H9 (cell line): ENCODE data around the gene COL27A1. TPM values are rescaled to one million over a fixed set of nuclear protein-coding genes. Genes with fewer than 3 reads are reported as not detected.

Experiments
- DNase-seq: peaks from one replicate; pipeline ENCODE4 v3.0.0-alpha.2; 2017
- H2AFZ ChIP-seq: one replicate; pipeline ENCODE4 v1.6.1; 2013; ENCODE audit warnings: mild to moderate bottlenecking, low read length, control low read depth, moderate library complexity
- H2AK5ac ChIP-seq: 2 replicates; pipeline ENCODE4 v1.6.1; 2013; ENCODE audit warnings: low read length, control low read depth, mixed read lengths; ENCODE audit not compliant: insufficient read length
- H2BK120ac ChIP-seq: one replicate; pipeline ENCODE4 v1.6.1; 2013; ENCODE audit warnings: low read depth, mild to moderate bottlenecking, low read length, control low read depth, inconsistent platforms; ENCODE audit not compliant: poor library complexity, severe bottlenecking
- H2BK12ac ChIP-seq: 2 replicates; pipeline ENCODE4 v1.6.1; 2013; ENCODE audit warnings: low read length, control low read depth, mixed read lengths, low read depth; ENCODE audit not compliant: insufficient read length
- H2BK15ac ChIP-seq: 2 replicates; pipeline ENCODE4 v1.6.1; 2013; ENCODE audit warnings: low read depth, low read length, control low read depth
- H2BK20ac ChIP-seq: one replicate; pipeline ENCODE4 v1.6.1; 2013; ENCODE audit warnings: low read depth, mild to moderate bottlenecking, low read length, control low read depth, inconsistent platforms; ENCODE audit not compliant: poor library complexity, severe bottlenecking
- H2BK5ac ChIP-seq: 2 replicates; pipeline ENCODE4 v1.6.1; 2013; ENCODE audit warnings: low read length, control low read depth, mixed read lengths; ENCODE audit not compliant: insufficient read length
- H3K14ac ChIP-seq: 2 replicates; pipeline ENCODE4 v1.6.1; 2013; ENCODE audit warnings: low read length, control low read depth; ENCODE audit not compliant: insufficient read depth
- H3K18ac ChIP-seq: 2 replicates; pipeline ENCODE4 v1.6.1; 2013; ENCODE audit warnings: low read depth, mild to moderate bottlenecking, mixed read lengths, low read length, control low read depth; ENCODE audit not compliant: insufficient read length
- H3K23ac ChIP-seq: 2 replicates; pipeline ENCODE4 v1.6.1; 2013; ENCODE audit warnings: low read length, control low read depth, mixed read lengths, low read depth; ENCODE audit not compliant: insufficient read length
- H3K23me2 ChIP-seq: 2 replicates; pipeline ENCODE4 v1.6.1; 2013; ENCODE audit warnings: low read depth, mild to moderate bottlenecking, mixed read lengths, low read length, control low read depth; ENCODE audit not compliant: insufficient read length, poor library complexity, severe bottlenecking
- H3K27ac ChIP-seq: 2 replicates; pipeline ENCODE4 v1.5.1; 2013; ENCODE audit warnings: low read length, control low read depth, mixed read lengths, low read depth; ENCODE audit not compliant: insufficient read length
- H3K27me3 ChIP-seq: 2 replicates; pipeline ENCODE4 v1.6.1; 2013; ENCODE audit warnings: low read length, control low read depth, inconsistent platforms; ENCODE audit not compliant: insufficient read depth
- H3K4ac ChIP-seq: 2 replicates; pipeline ENCODE4 v1.6.1; 2013; ENCODE audit warnings: low read depth, mild to moderate bottlenecking, control low read depth, inconsistent platforms, low read length, moderate library complexity
- H3K4me1 ChIP-seq: 2 replicates; pipeline ENCODE4 v1.6.1; 2013; ENCODE audit warnings: low read length, control low read depth, inconsistent platforms; ENCODE audit not compliant: insufficient read depth
- H3K4me2 ChIP-seq: 2 replicates; pipeline ENCODE4 v1.6.1; 2013; ENCODE audit warnings: low read length, control low read depth, mixed read lengths; ENCODE audit not compliant: insufficient read length, insufficient read depth
- H3K56ac ChIP-seq: 2 replicates; pipeline ENCODE4 v1.6.1; 2013; ENCODE audit warnings: low read depth, mild to moderate bottlenecking, mixed read lengths, low read length, control low read depth; ENCODE audit not compliant: insufficient read length
- H3K79me1 ChIP-seq: 2 replicates; pipeline ENCODE4 v1.6.1; 2013; ENCODE audit warnings: low read depth, mild to moderate bottlenecking, moderate library complexity, low read length, control low read depth, inconsistent platforms; ENCODE audit not compliant: insufficient read depth, poor library complexity, severe bottlenecking
- H3K79me2 ChIP-seq: 2 replicates; pipeline ENCODE4 v1.6.1; 2013; ENCODE audit warnings: low read length, control low read depth, inconsistent platforms; ENCODE audit not compliant: insufficient read depth
- H3K9ac ChIP-seq: 2 replicates; pipeline ENCODE4 v1.6.1; 2013; ENCODE audit warnings: low read length, control low read depth, mixed read lengths; ENCODE audit not compliant: insufficient read length; ENCODE audit errors: extremely low read depth
- H3K9me3 ChIP-seq: one replicate; pipeline ENCODE4 v1.6.1; 2013; ENCODE audit warnings: low read depth, low read length, inconsistent platforms; ENCODE audit not compliant: control insufficient read depth
- H3T11ph ChIP-seq: one replicate; pipeline ENCODE4 v1.6.1; 2013; ENCODE audit warnings: mild to moderate bottlenecking, low read length, control low read depth, inconsistent platforms
- H4K20me1 ChIP-seq: one replicate; pipeline ENCODE4 v1.6.1; 2013; ENCODE audit not compliant: control insufficient read depth, insufficient read length, insufficient read depth
- H4K5ac ChIP-seq: 2 replicates; pipeline ENCODE4 v1.6.1; 2013; ENCODE audit warnings: low read depth, mild to moderate bottlenecking, mixed read lengths, low read length, control low read depth; ENCODE audit not compliant: insufficient read length
- H4K8ac ChIP-seq: replicated peaks from 2 replicates; pipeline ENCODE4 v1.6.1; 2013; ENCODE audit warnings: low read length, control low read depth, mixed read lengths, low read depth; ENCODE audit not compliant: insufficient read length
- H4K91ac ChIP-seq: 2 replicates; pipeline ENCODE4 v1.6.1; 2013; ENCODE audit warnings: low read depth, mild to moderate bottlenecking, moderate library complexity, mixed read lengths, low read length, control low read depth; ENCODE audit not compliant: insufficient read length
- H3K27ac Mint-ChIP-seq, 3 experiments: 2 replicates in 2 of 3; 3 replicates in 1 of 3; pipeline ENCODE4 v1.8.0; 2020 to 2021; ENCODE audit warnings: mixed read lengths in 3 of 3, mild to moderate bottlenecking in 1 of 3, moderate library complexity in 1 of 3
- H3K27me3 Mint-ChIP-seq: 2 replicates; pipeline ENCODE4 v1.8.0; 2021; ENCODE audit warnings: low read depth, mild to moderate bottlenecking, moderate library complexity, mixed read lengths
- H3K36me3 Mint-ChIP-seq, 3 experiments: 2 replicates in 2 of 3; 3 replicates in 1 of 3; pipeline ENCODE4 v1.8.0; 2020 to 2021; ENCODE audit warnings: low read depth in 3 of 3, mixed read lengths in 3 of 3; ENCODE audit not compliant: insufficient read depth in 1 of 3
- H3K4me1 Mint-ChIP-seq, 2 experiments: 2 replicates each; pipeline ENCODE4 v1.8.0; 2020; ENCODE audit warnings: mixed read lengths in 2 of 2
- H3K4me3 Mint-ChIP-seq, 2 experiments: 2 replicates in 1 of 2; 3 replicates in 1 of 2; pipeline ENCODE4 v1.8.0; 2020 to 2021; ENCODE audit warnings: mild to moderate bottlenecking in 2 of 2, mixed read lengths in 2 of 2, moderate library complexity in 1 of 2
- H3K9me3 Mint-ChIP-seq, 2 experiments: 2 replicates in 1 of 2; 3 replicates in 1 of 2; pipeline ENCODE4 v1.8.0; 2020; ENCODE audit warnings: mild to moderate bottlenecking in 2 of 2, mixed read lengths in 2 of 2, moderate library complexity in 1 of 2
- CTCF ChIP-seq: fragments of 200-600 bp; sonication (generic); conservative IDR thresholded peaks from 3 replicates; pipeline ENCODE4 v1.8.0; 2021; ENCODE audit warnings: antibody characterized with exemption, mild to moderate bottlenecking
- WGBS: extraction: QIAGEN DNeasy Blood & Tissue Kit; methylation state at CpG from one replicate; pipeline ENCODE4 v1.1.7; 2013; ENCODE audit warnings: missing lambda C conversion rate, low lambda C conversion rate, mixed read lengths; ENCODE audit not compliant: insufficient read length; ENCODE audit errors: extremely low coverage; 5-methylcytosine and 5-hydroxymethylcytosine counted together
- total RNA-seq: library from RNA; stranded (reverse); gene quantifications from 2 replicates; pipeline ENCODE4 v1.2.1, GENCODE V29; 2021

COL27A1 gene
- total RNA-seq, 1 experiment from 2014 or later: 17.9 TPM

DNA sequence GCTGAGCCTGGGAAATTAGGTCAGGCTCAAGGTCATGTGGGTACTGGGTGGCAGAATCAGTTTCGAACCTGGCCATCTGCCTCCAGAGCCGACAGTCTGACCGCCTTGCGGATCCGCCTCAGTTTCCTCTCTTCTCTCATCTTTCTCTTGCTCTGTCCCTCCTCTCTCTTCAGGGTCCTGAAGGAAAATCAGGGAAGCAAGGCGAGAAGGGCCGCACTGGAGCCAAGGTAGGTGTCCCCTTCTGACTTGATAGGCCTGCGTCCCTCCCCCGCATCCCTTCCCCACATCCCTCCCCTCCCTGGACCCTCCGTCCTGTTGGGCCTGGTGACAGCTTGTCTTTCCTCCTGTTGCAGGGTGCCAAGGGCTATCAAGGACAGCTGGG is 126.8 kb downstream of the COL27A1 start:
- Histone ChIP-seq H3K9me3 (no peaks in the 10 kb centered on the region), H3K23me2 (no peaks in the 10 kb centered on the region), H3T11ph (no peak overlapping the region), H3K56ac (no peak overlapping the region), H4K20me1 (no peaks in the 10 kb centered on the region), H3K4ac (no peak overlapping the region), H3K79me1 (no peaks in the 10 kb centered on the region), H2BK12ac (no peak overlapping the region), H2AK5ac (no peak overlapping the region), H3K4me2 (no peak overlapping the region), H3K23ac (no peak overlapping the region), H4K5ac (no peak overlapping the region), H3K79me2 (no peaks in the 10 kb centered on the region), H3K18ac (no peak overlapping the region), H3K4me1 (no peaks in the 10 kb centered on the region), H3K14ac (no peak overlapping the region), H2BK15ac (no peak overlapping the region), H2BK120ac (no peak overlapping the region), H3K9ac (no peak overlapping the region), H4K91ac (no peak overlapping the region), H2BK5ac (no peak overlapping the region), H4K8ac (no peak overlapping the region), H3K27ac (no peak overlapping the region), H2BK20ac (no peak overlapping the region), H2AFZ (no peak overlapping the region), H3K27me3 (no peaks in the 10 kb centered on the region)
- no peaks in the 10 kb centered on the region; the same call in 1 of the 2 replicates for H3K27me3 Mint-ChIP-seq
- WGBS: no CpG with 5 or more reads among the region's 10 CpGs
- no peaks in the 10 kb centered on the region; a peak in 1 of 5 replicates for H3K9me3 Mint-ChIP-seq
- H3K4me3 Mint-ChIP-seq: no peak overlapping the region
- TF ChIP-seq CTCF: no peak
- H3K27ac Mint-ChIP-seq: no peak overlapping the region
- peak; percentile 20 for DNase-seq
- peaks cover 4 to 13% of the 10 kb centered on the region in 2 experiments; a peak in 3 of 4 replicates for H3K4me1 Mint-ChIP-seq
- peaks cover 0 to 9% (median 2%) of the 10 kb centered on the region in 3 experiments; a peak in 3 of 7 replicates for H3K36me3 Mint-ChIP-seq
